ENCODE data around the gene RERE. TPM values are rescaled to one million over a fixed set of nuclear protein-coding genes. Genes with fewer than 3 reads are reported as not detected.

The RERE gene
- total RNA-seq, 2 donors from 2014 or later, result 96.0 to 105 TPM

DNA sequence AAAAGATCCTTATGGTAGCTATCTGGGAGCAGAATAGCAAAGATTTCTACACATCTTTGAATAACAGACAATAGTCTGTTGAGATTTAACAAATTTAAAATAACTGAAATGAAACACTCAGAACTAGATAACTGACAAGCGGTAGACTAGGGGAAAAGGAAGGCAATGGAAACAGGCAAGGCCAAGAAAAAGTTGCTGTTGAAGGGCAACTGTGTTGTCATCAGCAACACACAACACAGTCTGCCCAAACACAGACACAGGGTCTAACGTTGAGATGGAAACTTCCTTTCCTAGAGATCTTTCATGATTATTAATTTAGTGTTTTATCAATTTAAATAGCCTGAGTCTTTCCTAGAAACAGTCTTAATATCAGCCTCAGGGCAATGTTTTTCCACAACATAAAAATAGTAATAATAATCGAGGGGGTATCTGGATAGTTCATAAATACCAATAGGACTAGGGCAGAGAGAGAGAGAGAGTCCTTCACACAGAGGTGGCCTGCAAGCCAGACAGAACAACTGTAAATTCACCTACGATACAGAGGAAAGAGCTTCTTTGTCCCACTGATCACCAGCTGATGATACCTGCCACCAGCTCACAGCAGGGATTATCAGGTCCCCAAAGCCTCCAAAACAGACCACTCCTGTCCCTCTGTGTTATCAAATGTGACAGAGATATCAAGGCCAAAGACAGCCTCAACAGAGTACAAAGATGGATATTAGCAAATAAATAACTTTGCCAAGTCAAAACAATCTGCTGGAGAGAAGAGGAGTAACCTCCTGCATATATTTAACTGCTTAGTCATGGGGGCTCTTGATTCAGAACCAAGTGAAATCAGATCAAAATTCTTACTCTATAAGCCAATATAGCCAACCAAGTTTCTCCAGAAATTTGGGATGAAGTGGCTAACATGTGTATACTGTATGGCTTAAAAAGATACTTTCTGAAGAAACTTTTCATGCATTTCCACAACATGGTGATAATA, 254.3 kb downstream of the RERE start:
- DNase-seq, result no peak

DNA sequence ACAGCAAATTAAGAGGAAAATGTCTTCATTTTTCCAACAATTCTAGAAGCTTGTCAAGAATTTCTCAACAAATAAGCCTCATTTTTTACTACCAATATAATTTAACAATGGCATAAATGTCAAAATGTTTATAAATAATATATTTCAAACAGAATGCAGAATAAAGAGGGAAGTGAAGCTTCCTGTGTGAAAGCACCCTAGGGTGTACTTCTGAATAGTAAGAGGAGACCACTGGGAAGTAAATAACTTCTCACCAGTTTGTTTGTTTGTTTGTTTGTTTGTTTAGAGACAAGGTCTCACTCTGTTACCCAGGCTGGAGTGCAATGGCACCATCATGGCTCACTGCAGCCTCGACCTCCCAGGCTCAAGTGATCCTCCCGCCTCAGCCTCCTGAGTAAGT, 255.2 kb downstream of the RERE start:
- Histone ChIP-seq H3K9me3 (no peaks in the 10 kb centered on the region), H3K27ac (no peak overlapping the region), H3K4me3 (no peak overlapping the region), H3K36me3 (no peaks in the 10 kb centered on the region), H3K27me3 (no peaks in the 10 kb centered on the region), H3K9ac (ENCODE audit: low read depth in 2 of 2, low read length in 2 of 2) (no peak overlapping the region), H3K4me1 (no peaks in the 10 kb centered on the region)
- DNase-seq, result no peak
- intact Hi-C loops (cut with DNase I), result loop anchor here (2.0 kb wide), 1 partner anchor 109 kb away; no protein-coding TSS in a partner anchor
- TF ChIP-seq, protein P1, sequence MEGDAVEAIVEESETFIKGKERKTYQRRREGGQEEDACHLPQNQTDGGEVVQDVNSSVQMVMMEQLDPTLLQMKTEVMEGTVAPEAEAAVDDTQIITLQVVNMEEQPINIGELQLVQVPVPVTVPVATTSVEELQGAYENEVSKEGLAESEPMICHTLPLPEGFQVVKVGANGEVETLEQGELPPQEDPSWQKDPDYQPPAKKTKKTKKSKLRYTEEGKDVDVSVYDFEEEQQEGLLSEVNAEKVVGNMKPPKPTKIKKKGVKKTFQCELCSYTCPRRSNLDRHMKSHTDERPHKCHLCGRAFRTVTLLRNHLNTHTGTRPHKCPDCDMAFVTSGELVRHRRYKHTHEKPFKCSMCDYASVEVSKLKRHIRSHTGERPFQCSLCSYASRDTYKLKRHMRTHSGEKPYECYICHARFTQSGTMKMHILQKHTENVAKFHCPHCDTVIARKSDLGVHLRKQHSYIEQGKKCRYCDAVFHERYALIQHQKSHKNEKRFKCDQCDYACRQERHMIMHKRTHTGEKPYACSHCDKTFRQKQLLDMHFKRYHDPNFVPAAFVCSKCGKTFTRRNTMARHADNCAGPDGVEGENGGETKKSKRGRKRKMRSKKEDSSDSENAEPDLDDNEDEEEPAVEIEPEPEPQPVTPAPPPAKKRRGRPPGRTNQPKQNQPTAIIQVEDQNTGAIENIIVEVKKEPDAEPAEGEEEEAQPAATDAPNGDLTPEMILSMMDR (IDR thresholded peaks at IDR 0.05), result no peak

More for the DNA sequence above, 254.3 kb downstream of the RERE start:
- H3K36me3 ChIP-seq, result no peaks in the 10 kb centered on the region
- H3K4me3 ChIP-seq, result no peak overlapping the region
- H3K9ac ChIP-seq (ENCODE audit: low read depth in 2 of 2, low read length in 2 of 2), result no peak overlapping the region
- TF ChIP-seq, protein P1 (IDR thresholded peaks at IDR 0.05), result no peak
- H3K4me1 ChIP-seq, result no peaks in the 10 kb centered on the region
- H3K27me3 ChIP-seq, result no peaks in the 10 kb centered on the region
- H3K9me3 ChIP-seq, result no peaks in the 10 kb centered on the region
- intact Hi-C loops (cut with DNase I), result loop anchor here (2.0 kb wide), 1 partner anchor 108 kb away; no protein-coding TSS in a partner anchor
- no peak overlapping the region for H3K27ac ChIP-seq

DNA sequence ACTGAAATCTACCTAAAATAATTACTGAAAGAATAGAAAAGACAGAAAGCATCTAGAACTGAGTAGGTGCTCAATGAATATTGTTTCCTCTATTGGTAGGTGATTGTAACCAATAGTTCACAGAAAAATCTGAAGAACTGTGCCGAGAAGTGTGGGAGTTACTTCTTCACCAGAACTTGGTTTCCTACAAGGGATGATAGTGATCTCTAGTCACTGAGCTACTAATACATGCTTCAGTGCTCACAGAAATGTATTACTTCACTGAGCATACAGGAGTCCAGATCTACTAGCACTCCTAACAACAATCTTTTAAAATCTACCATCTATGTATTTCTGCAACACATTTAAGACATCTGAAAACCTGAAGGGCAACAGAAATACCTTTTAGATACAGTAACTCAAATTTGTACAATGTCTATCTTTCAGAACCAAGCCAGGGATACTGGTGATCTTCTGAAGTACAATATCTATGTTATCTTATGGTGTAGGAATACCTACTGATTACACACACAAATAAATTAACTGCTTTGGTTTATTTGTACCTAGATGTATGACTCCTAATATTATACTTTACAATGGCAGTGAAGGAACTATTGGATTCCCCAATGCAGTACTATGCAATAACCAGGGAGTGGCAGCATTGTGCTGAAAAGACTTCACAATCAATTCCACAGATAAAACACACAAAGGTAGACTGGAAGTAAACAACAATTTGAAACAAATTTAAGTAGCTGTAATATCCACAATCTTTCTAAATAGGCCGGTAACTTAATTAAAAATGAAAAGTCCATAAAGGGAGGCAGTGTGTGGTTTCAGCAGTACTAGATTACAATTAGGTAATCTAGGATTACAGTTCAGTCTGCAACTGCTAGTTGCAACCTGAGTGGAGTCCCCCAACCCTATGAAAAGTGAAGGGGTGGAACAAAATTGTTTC, 256.6 kb downstream of the RERE start:
- no peaks in the 10 kb centered on the region for H3K9me3 ChIP-seq
- TF ChIP-seq, protein P1 (IDR thresholded peaks at IDR 0.05), result peak; percentile 97
- intact Hi-C loops (cut with DNase I), result loop anchor here (2.0 kb wide), 2 partner anchors 166 to 288 kb away; no protein-coding TSS in a partner anchor
- DNase-seq, result peak; percentile 38
- no peaks in the 10 kb centered on the region for H3K4me1 ChIP-seq
- H3K27ac ChIP-seq, result no peak overlapping the region
- H3K4me3 ChIP-seq, result no peak overlapping the region
- H3K9ac ChIP-seq (ENCODE audit: low read depth in 2 of 2, low read length in 2 of 2), result no peak overlapping the region
- no peaks in the 10 kb centered on the region for H3K27me3 ChIP-seq
- no peaks in the 10 kb centered on the region for H3K36me3 ChIP-seq

DNA sequence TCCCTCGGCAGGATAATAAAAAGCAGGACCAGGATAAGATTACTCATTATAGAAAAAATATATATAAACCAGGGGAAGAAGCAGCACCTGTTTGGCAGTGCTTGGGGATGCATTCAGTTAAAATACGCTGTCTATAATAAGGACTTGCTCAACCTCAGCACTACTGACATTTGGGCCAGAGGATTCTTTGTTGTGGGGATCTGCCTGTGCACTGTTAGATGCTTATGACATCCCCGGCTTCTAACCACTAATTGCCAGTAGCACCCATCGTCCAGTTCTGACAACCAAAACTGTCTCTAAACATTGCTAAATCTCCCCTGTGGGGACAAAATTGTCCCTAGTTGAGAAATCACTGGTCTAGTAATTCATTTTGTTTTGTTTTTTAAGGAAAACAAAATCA, 257.4 kb downstream of the RERE start:
- Histone ChIP-seq H3K36me3 (no peaks in the 10 kb centered on the region), H3K27ac (no peak overlapping the region), H3K9ac (ENCODE audit: low read depth in 2 of 2, low read length in 2 of 2) (no peak overlapping the region), H3K27me3 (no peaks in the 10 kb centered on the region), H3K9me3 (no peaks in the 10 kb centered on the region), H3K4me3 (no peak overlapping the region), H3K4me1 (no peaks in the 10 kb centered on the region)
- DNase-seq, result no peak
- intact Hi-C loops (cut with DNase I), result loop anchor here (2.0 kb wide), 2 partner anchors 167 to 289 kb away; no protein-coding TSS in a partner anchor
- TF ChIP-seq, protein P1 (IDR thresholded peaks at IDR 0.05), result no peak

DNA sequence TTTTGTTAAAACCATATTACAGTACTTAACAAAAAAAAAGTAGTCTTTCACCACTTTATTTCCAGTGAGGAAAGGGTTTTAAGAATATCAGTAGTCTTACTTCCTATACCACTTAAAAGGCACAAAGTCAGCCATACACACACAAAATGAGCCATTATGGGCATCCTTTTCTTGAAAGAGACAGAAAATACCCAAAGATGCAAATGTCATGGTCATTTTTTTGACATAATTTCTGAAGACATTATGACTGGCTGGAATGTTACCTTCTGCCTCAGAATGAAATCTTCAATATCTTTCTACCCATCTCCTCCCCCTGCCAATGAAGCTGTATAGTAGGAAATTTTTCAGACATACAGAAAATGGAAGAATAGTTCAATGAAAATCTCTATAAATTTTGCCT, 261.9 kb downstream of the RERE start:
- Histone ChIP-seq H3K36me3 (no peaks in the 10 kb centered on the region), H3K9me3 (no peaks in the 10 kb centered on the region), H3K9ac (ENCODE audit: low read depth in 2 of 2, low read length in 2 of 2) (no peak overlapping the region), H3K27ac (no peak overlapping the region), H3K4me1 (no peaks in the 10 kb centered on the region), H3K4me3 (no peak overlapping the region), H3K27me3 (no peaks in the 10 kb centered on the region)
- TF ChIP-seq, protein P1 (IDR thresholded peaks at IDR 0.05), result no peak
- intact Hi-C loops (cut with DNase I), result no loop called here
- DNase-seq, result no peak
